PC-3 (cell line): ENCODE measurements around the gene HCFC2. TPM values are rescaled to one million over a fixed set of nuclear protein-coding genes. Genes with fewer than 3 reads are reported as not detected.
"Not testable (repeated sequence)": the region's sequence is repeated elsewhere in the genome, so short reads cannot be mapped to it uniquely, and the experiment has no call there.

Experiments used
- ATAC-seq: fragments of 200-7000 bp; cut with Tn5 transposase; 2 replicates; pipeline ENCODE4 v1.9.1; 2020; ENCODE audit warnings: mild to moderate bottlenecking, moderate library complexity
- BruUV-seq: library from RNA; stranded (reverse); fragments of 400-500 nt; replicated peaks from 2 replicates; lab custom pipeline; 2021; lab: Mats Ljungman, UMichigan
- CTCF ChIA-PET: fragments of 300-600 bp; sonication (Branson Sonifier 250); formaldehyde crosslinking; loops from one replicate; lab custom pipeline; 2022; ENCODE audit warnings: antibody characterized with exemption; lab: Charles Lee
- POLR2A ChIA-PET: fragments of 300-600 bp; sonication (Branson Sonifier 250); formaldehyde crosslinking; loops from one replicate; lab custom pipeline; 2022; ENCODE audit warnings: antibody characterized with exemption; ENCODE audit not compliant: unreplicated experiment; lab: Charles Lee
- DNase-seq: peaks from one replicate; pipeline ENCODE4 v3.0.0-alpha.2; 2015
- H2AFZ ChIP-seq: fragments of 300-600 bp; sonication (generic); 2 replicates; pipeline ENCODE4 v1.6.0; 2016; ENCODE audit warnings: antibody characterized with exemption, low read length
- H3F3A ChIP-seq: fragments of 300-600 bp; sonication (generic); one replicate; pipeline ENCODE4 v1.6.0; 2017; ENCODE audit warnings: antibody characterized with exemption, low read length, control low read depth, mild to moderate bottlenecking; ENCODE audit not compliant: unreplicated experiment
- H3K27ac ChIP-seq: fragments of 300-600 bp; sonication (generic); 2 replicates; pipeline ENCODE4 v1.5.1; 2016; ENCODE audit warnings: mild to moderate bottlenecking, low read length
- H3K27me3 ChIP-seq: fragments of 300-600 bp; sonication (generic); 2 replicates; pipeline ENCODE4 v1.6.1; 2016; ENCODE audit warnings: low read length, mixed read lengths
- H3K36me3 ChIP-seq: fragments of 300-600 bp; sonication (generic); 2 replicates; pipeline ENCODE4 v1.6.1; 2016; ENCODE audit warnings: low read depth, mixed run types, low read length, mixed read lengths
- H3K4me1 ChIP-seq: fragments of 300-600 bp; sonication (generic); 2 replicates; pipeline ENCODE4 v1.5.1; 2016; ENCODE audit warnings: low read length; ENCODE audit not compliant: insufficient read depth
- H3K4me2 ChIP-seq: fragments of 300-600 bp; sonication (generic); 2 replicates; pipeline ENCODE4 v1.6.0; 2016; ENCODE audit warnings: low read length
- H3K4me3 ChIP-seq: fragments of 300-600 bp; sonication (generic); 2 replicates; pipeline ENCODE4 v1.5.1; 2016; ENCODE audit warnings: mild to moderate bottlenecking, low read length, mixed read lengths
- H3K79me2 ChIP-seq: fragments of 300-600 bp; sonication (generic); 2 replicates; pipeline ENCODE4 v1.6.1; 2017; ENCODE audit warnings: low read length, mixed read lengths
- H3K9ac ChIP-seq: fragments of 300-600 bp; sonication (generic); 2 replicates; pipeline ENCODE4 v1.6.0; 2016; ENCODE audit warnings: mild to moderate bottlenecking, low read length
- H3K9me2 ChIP-seq: fragments of 300-600 bp; sonication (generic); replicated peaks from 2 replicates; pipeline ENCODE4 v1.6.1; 2016; ENCODE audit warnings: mixed run types, low read length, mixed read lengths
- H3K9me3 ChIP-seq: fragments of 300-600 bp; sonication (generic); 2 replicates; pipeline ENCODE4 v1.6.1; 2016; ENCODE audit warnings: low read length, mixed read lengths
- H4K20me1 ChIP-seq: fragments of 300-600 bp; sonication (generic); 2 replicates; pipeline ENCODE4 v1.6.1; 2016; ENCODE audit warnings: low read length, mixed read lengths
- CTCF ChIP-seq: fragments of 300-600 bp; sonication (generic); conservative IDR thresholded peaks from 2 replicates; pipeline ENCODE4 v1.5.1; 2017; ENCODE audit warnings: antibody characterized with exemption, low read depth, mild to moderate bottlenecking, low read length
- EZH2 ChIP-seq: fragments of 300-600 bp; sonication (generic); IDR thresholded peaks from one replicate; pipeline ENCODE4 v1.6.1; 2017; ENCODE audit warnings: antibody characterized with exemption, mild to moderate bottlenecking, low read length; ENCODE audit not compliant: unreplicated experiment
- EZH2phosphoT487 ChIP-seq: fragments of 300-600 bp; sonication (generic); IDR thresholded peaks from 2 replicates; pipeline ENCODE4 v1.6.1; 2018; ENCODE audit warnings: mild to moderate bottlenecking, antibody characterized with exemption, low read length, borderline replicate concordance
- intact Hi-C: fragments of 100-400 bp; cut with micrococcal nuclease; formaldehyde crosslinking; loops from 2 replicates; pipeline ENCODE4 v1.9.0; 2023
- total RNA-seq: library from RNA; depleted of rRNA; stranded (reverse); fragments of >200 nt; gene quantifications from 2 replicates; pipeline ENCODE4 v1.2.3, GENCODE V29; 2014

HCFC2 gene
- total RNA-seq, 1 experiment from 2014 or later = 7.8 TPM

DNA sequence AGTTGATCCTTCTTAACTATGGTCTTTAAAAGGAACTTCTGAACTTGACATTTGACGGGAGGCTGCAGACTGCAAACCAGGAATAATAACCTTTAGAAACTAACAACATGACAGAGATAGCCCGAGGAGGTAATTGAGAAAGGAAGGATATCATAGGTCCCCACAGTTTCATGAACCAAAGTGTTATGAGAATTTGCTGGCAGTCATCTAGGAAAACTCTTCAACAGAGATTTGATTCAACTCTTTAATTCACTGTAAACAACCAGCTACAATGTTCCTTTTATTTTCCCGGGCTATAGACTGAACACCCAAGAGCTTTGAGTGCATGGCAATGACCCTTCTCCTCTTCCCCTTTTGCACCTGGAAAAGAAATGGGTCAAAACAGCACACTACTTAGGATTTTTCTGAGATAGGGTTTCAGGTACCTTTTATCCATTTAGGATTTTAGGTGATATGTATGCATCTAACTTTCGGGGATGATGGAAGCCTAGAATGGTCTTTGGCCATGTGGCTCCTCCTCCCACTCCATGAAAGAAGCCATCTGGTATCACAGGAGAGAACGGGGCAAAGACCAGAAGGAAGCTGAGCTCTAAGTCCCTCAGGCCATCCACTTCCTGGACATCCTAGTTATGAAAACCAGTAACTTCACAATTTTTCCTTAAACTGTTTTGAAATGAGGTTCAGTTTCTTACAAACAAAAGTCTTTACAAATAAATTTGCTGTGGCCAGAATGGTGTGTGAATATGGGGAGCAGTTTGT lies 37.3 kb upstream of the HCFC2 start:
- no peak for TF ChIP-seq CTCF
- TF ChIP-seq EZH2 = no peak
- TF ChIP-seq EZH2phosphoT487 = no peak
- Histone ChIP-seq H3K4me3 (no peak overlapping the region), H3K9me2 (no peaks in the 10 kb centered on the region), H3K27ac (no peak overlapping the region), H3K9ac (no peak overlapping the region), H4K20me1 (no peaks in the 10 kb centered on the region), H3K36me3 (no peaks in the 10 kb centered on the region), H2AFZ (no peak overlapping the region), H3K9me3 (0 out of 2 replicates have a peak, but pooled peaks cover 3% of the 10 kb centered on the region), H3F3A (no peaks in the 10 kb centered on the region), H3K4me1 (peaks cover 7% of the 10 kb centered on the region; the same call in 1 of the 2 replicates), H3K4me2 (no peak overlapping the region), H3K79me2 (no peaks in the 10 kb centered on the region), H3K27me3 (no peaks in the 10 kb centered on the region)
- ChIA-PET CTCF (no interaction called here), POLR2A (no interaction called here)
- DNase-seq = no peak
- intact Hi-C loops = no loop called here
- no TSS peak for BruUV-seq
- ATAC-seq = no peak

- H4K20me1 ChIP-seq, H3K4me2 ChIP-seq, H3K4me1 ChIP-seq, H3K79me2 ChIP-seq, H2AFZ ChIP-seq, BruUV-seq, ATAC-seq, H3K36me3 ChIP-seq, H3K27ac ChIP-seq, H3K4me3 ChIP-seq, intact Hi-C loops, H3K27me3 ChIP-seq, H3F3A ChIP-seq, H3K9ac ChIP-seq, H3K9me3 ChIP-seq, DNase-seq, POLR2A ChIA-PET, H3K9me2 ChIP-seq, CTCF ChIA-PET: not testable (repeated sequence)
Observed at GRCh38 chr12:104030596-104030995, 33.7 kb upstream of the HCFC2 start.

- ATAC-seq, H3K4me2 ChIP-seq, intact Hi-C loops, H3F3A ChIP-seq, H3K9ac ChIP-seq, H3K27ac ChIP-seq, H2AFZ ChIP-seq, DNase-seq, H3K79me2 ChIP-seq, BruUV-seq, H3K9me2 ChIP-seq, H3K4me3 ChIP-seq, H3K27me3 ChIP-seq, H4K20me1 ChIP-seq, H3K4me1 ChIP-seq, H3K36me3 ChIP-seq, H3K9me3 ChIP-seq, POLR2A ChIA-PET, CTCF ChIA-PET: not testable (repeated sequence)
Observed at GRCh38 chr12:104036143-104036542, 28.2 kb upstream of the HCFC2 start.

DNA sequence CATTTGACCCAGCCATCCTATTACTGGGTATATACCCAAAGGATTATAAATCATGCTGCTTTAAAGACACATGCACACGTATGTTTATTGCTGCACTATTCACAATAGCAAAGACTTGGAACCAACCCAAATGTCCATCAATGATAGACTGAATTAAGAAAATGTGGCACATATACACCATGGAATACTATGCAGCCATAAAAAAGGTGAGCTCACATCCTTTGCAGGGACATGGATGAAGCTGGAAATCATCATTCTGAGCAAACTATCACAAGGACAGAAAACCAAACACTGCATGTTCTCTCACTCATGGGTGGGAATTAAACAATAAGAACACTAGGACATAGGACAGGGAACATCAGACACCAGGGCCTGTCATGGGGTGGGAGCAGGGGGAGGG lies 24.6 kb upstream of the HCFC2 start:
- H3K36me3 ChIP-seq, H2AFZ ChIP-seq, H3K4me2 ChIP-seq, H3K27ac ChIP-seq, CTCF ChIA-PET, DNase-seq, H3K79me2 ChIP-seq, H3K27me3 ChIP-seq, H3K4me3 ChIP-seq, ATAC-seq, H3K9me2 ChIP-seq, H3K9me3 ChIP-seq, intact Hi-C loops, H4K20me1 ChIP-seq, H3K9ac ChIP-seq, BruUV-seq, H3K4me1 ChIP-seq, H3F3A ChIP-seq: not testable (repeated sequence)
- POLR2A ChIA-PET = interaction anchor here (0.7 kb wide), 1 partner anchor 58 kb away, joined by 5 read pairs; no protein-coding TSS in a partner anchor
